GM11168 (cell line): ENCODE results near the gene SCRT2.
"Not testable (repeated sequence)": the region's sequence is repeated elsewhere in the genome, so short reads cannot be mapped to it uniquely, and the experiment has no call there.

Experiments used
- in situ Hi-C: fragments of 300-500 bp; cut with MboI; formaldehyde crosslinking; loops from one replicate; pipeline ENCODE4 v1.12.0; 2022; ENCODE audit warnings: low sequenced_read_pairs; ENCODE audit not compliant: unreplicated experiment

The SCRT2 gene

GRCh38 chr20:675453-676314, at the start of gene SCRT2:
TSS of gene SCRT2 (minus strand) at chr20:675802. CDS start at chr20:675601, 201 bp downstream.
- in situ Hi-C loops: no loop called here

GRCh38 chr20:724797-725196, 49.2 kb upstream of the SCRT2 start:
- in situ Hi-C loops: not testable (repeated sequence)

- in situ Hi-C loops: no loop called here
Measured at GRCh38 chr20:723756-724155, 48.2 kb upstream of the SCRT2 start.

- in situ Hi-C loops: no loop called here
Measured at GRCh38 chr20:722822-723644, 47.4 kb upstream of the SCRT2 start.

GRCh38 chr20:721876-722275, 46.3 kb upstream of the SCRT2 start:
- in situ Hi-C loops: no loop called here

GRCh38 chr20:719816-720215, 44.2 kb upstream of the SCRT2 start:
- in situ Hi-C loops: no loop called here

- in situ Hi-C loops: no loop called here
Measured at GRCh38 chr20:719068-719467, 43.5 kb upstream of the SCRT2 start.

- in situ Hi-C loops: no loop called here
Measured at GRCh38 chr20:717832-718231, 42.2 kb upstream of the SCRT2 start.

GRCh38 chr20:717271-717670, 41.7 kb upstream of the SCRT2 start:
- in situ Hi-C loops: no loop called here

GRCh38 chr20:714453-714852, 38.9 kb upstream of the SCRT2 start:
- in situ Hi-C loops: no loop called here

- in situ Hi-C loops: no loop called here
Measured at GRCh38 chr20:711576-711975, 36.0 kb upstream of the SCRT2 start.

GRCh38 chr20:710780-711450, 35.3 kb upstream of the SCRT2 start:
- in situ Hi-C loops: no loop called here

- in situ Hi-C loops: no loop called here
Measured at GRCh38 chr20:709991-710779, 34.6 kb upstream of the SCRT2 start.

GRCh38 chr20:709423-709822, 33.8 kb upstream of the SCRT2 start:
- in situ Hi-C loops: no loop called here

GRCh38 chr20:708956-709355, 33.4 kb upstream of the SCRT2 start:
- in situ Hi-C loops: no loop called here

- in situ Hi-C loops: no loop called here
Measured at GRCh38 chr20:707451-708110, 32.0 kb upstream of the SCRT2 start.

- in situ Hi-C loops: no loop called here
Measured at GRCh38 chr20:706366-706885, 30.8 kb upstream of the SCRT2 start.

GRCh38 chr20:704726-705125, 29.1 kb upstream of the SCRT2 start:
- in situ Hi-C loops: no loop called here

GRCh38 chr20:703426-703825, 27.8 kb upstream of the SCRT2 start:
- in situ Hi-C loops: no loop called here
